HCT116 (cell line): Measurements from ENCODE around the gene ACOT12. TPM values are rescaled to one million over a fixed set of nuclear protein-coding genes. Genes with fewer than 3 reads are reported as not detected.

Experiments
- ATAC-seq: fragments of 200-7000 bp; cut with Tn5 transposase; 2 replicates; pipeline ENCODE4 v1.9.1; 2020; ENCODE audit warnings: mild to moderate bottlenecking, moderate library complexity
- BruUV-seq: library from RNA; stranded (reverse); fragments of 400-500 nt; replicated peaks from 2 replicates; lab custom pipeline; 2021; lab: Mats Ljungman, UMichigan
- CTCF ChIA-PET: fragments of 300-600 bp; sonication (Branson Sonifier 250); formaldehyde crosslinking; loops from one replicate; lab custom pipeline; 2021; ENCODE audit warnings: antibody characterized with exemption; lab: Charles Lee
- POLR2A ChIA-PET: fragments of 300-600, 350-600 bp; sonication (Branson Sonifier 250); formaldehyde crosslinking; loops from one replicate; lab custom pipeline; 2021; ENCODE audit warnings: antibody characterized with exemption; lab: Charles Lee
- RAD21 ChIA-PET, 2 experiments: fragments of 300-600 bp; sonication (Branson Sonifier 250); formaldehyde crosslinking; loops; one replicate each; lab custom pipeline; 2023; ENCODE audit warnings: low total read pairs in 2 of 2; ENCODE audit not compliant: uncharacterized antibody in 2 of 2, unreplicated experiment in 2 of 2, low non-redundant PET in 1 of 2; lab: Charles Lee
- DNase-seq: peaks from one replicate; pipeline ENCODE4 v3.0.0-alpha.2; 2010; ENCODE audit warnings: low read depth, low spot score
- H2AFZ ChIP-seq: fragments of 200-600 bp; shearing (Covaris generic), sonication (generic); 2 replicates; pipeline ENCODE4 v1.6.1; 2017; ENCODE audit warnings: low read depth, mixed run types, mixed read lengths, antibody characterized with exemption, low read length; ENCODE audit not compliant: poor library complexity, severe bottlenecking
- H3K27ac ChIP-seq: 2 replicates; pipeline ENCODE4 v1.5.1; 2012; ENCODE audit warnings: low read depth, low read length
- H3K27me3 ChIP-seq: fragments of 200-600 bp; sonication (generic); 2 replicates; pipeline ENCODE4 v1.6.1; 2016; ENCODE audit warnings: mixed run types, low read length, mixed read lengths; ENCODE audit not compliant: insufficient read depth
- H3K36me3 ChIP-seq, 2 experiments: fragments of 200-500 bp in 1 of 2; fragments of 200-600 bp in 1 of 2; sonication (Bioruptor generic) in 1 of 2; sonication (generic) in 1 of 2; 2 replicates each; pipeline versions ENCODE4 v1.5.1 to v1.6.1; 2014 to 2016; ENCODE audit warnings: low read length in 2 of 2, inconsistent platforms in 1 of 2, mixed read lengths in 1 of 2, mixed run types in 1 of 2; ENCODE audit not compliant: insufficient read depth in 2 of 2, control insufficient read depth in 1 of 2
- H3K4me1 ChIP-seq, 2 experiments: fragments of 200-600 bp in 1 of 2; sonication (generic) in 1 of 2; 2 replicates each; pipeline versions ENCODE4 v1.5.1 to v1.6.1; 2012 to 2017; ENCODE audit warnings: low read length in 2 of 2, inconsistent platforms in 1 of 2, mild to moderate bottlenecking in 1 of 2, mixed read lengths in 1 of 2, mixed run types in 1 of 2, moderate library complexity in 1 of 2; ENCODE audit not compliant: insufficient read depth in 2 of 2, control insufficient read depth in 1 of 2
- H3K4me2 ChIP-seq: fragments of 200-600 bp; sonication (generic); 2 replicates; pipeline ENCODE4 v1.6.1; 2017; ENCODE audit warnings: mixed run types, low read length, mixed read lengths
- H3K4me3 ChIP-seq, 2 experiments: fragments of 200-600 bp in 1 of 2; sonication (generic) in 1 of 2; replicated peaks in 1 of 2; 2 replicates each; pipeline ENCODE4 v1.5.1; 2011 to 2016; ENCODE audit warnings: low read length in 2 of 2, control low read depth in 1 of 2, low read depth in 1 of 2, mild to moderate bottlenecking in 1 of 2, mixed read lengths in 1 of 2, mixed run types in 1 of 2
- H3K79me2 ChIP-seq: fragments of 200-600 bp; sonication (generic); 2 replicates; pipeline ENCODE4 v1.6.1; 2017; ENCODE audit warnings: mild to moderate bottlenecking, mixed run types, low read length, moderate library complexity, mixed read lengths; ENCODE audit not compliant: insufficient read depth
- H3K9ac ChIP-seq: fragments of 200-600 bp; sonication (generic); 2 replicates; pipeline ENCODE4 v1.6.1; 2016; ENCODE audit warnings: low read length, mixed read lengths
- H3K9me2 ChIP-seq: fragments of 200-600 bp; sonication (generic), shearing (Covaris generic); 2 replicates; pipeline ENCODE4 v1.6.1; 2017; ENCODE audit warnings: mixed run types, mild to moderate bottlenecking, moderate library complexity; ENCODE audit not compliant: insufficient read depth
- H3K9me3 ChIP-seq, 2 experiments: fragments of 200-500 bp in 1 of 2; fragments of 200-600 bp in 1 of 2; sonication (Bioruptor generic) in 1 of 2; sonication (generic) in 1 of 2; 2 replicates each; pipeline ENCODE4 v1.6.1; 2014 to 2017; ENCODE audit warnings: low read length in 2 of 2, mixed read lengths in 2 of 2, inconsistent platforms in 1 of 2, low read depth in 1 of 2, mild to moderate bottlenecking in 1 of 2, mixed run types in 1 of 2, moderate library complexity in 1 of 2; ENCODE audit not compliant: control insufficient read depth in 1 of 2, insufficient read depth in 1 of 2
- H4K20me1 ChIP-seq: fragments of 200-600 bp; sonication (generic), shearing (Covaris generic); 2 replicates; pipeline ENCODE4 v1.6.1; 2017; ENCODE audit warnings: mixed run types, mild to moderate bottlenecking, moderate library complexity; ENCODE audit not compliant: insufficient read depth
- ATF3 ChIP-seq: IDR thresholded peaks from 2 replicates; pipeline ENCODE4 v1.6.1; 2012
- CTCF ChIP-seq, 3 experiments: fragments of 200-600 bp in 1 of 3; sonication (generic) in 1 of 3; IDR thresholded peaks in 2 of 3; conservative IDR thresholded peaks in 1 of 3; 2 replicates each; pipeline ENCODE4 v1.5.1; 2012 to 2017; ENCODE audit warnings: low read depth in 2 of 3, low read length in 2 of 3, antibody characterized with exemption in 1 of 3, borderline replicate concordance in 1 of 3, control low read depth in 1 of 3, mild to moderate bottlenecking in 1 of 3, mixed read lengths in 1 of 3, mixed run types in 1 of 3, moderate library complexity in 1 of 3; ENCODE audit not compliant: insufficient read depth in 1 of 3
- EGR1 ChIP-seq: IDR thresholded peaks from 2 replicates; pipeline ENCODE4 v1.6.1; 2012; ENCODE audit warnings: low read depth
- EZH2phosphoT487 ChIP-seq: fragments of 200-600 bp; IDR thresholded peaks from 2 replicates; pipeline ENCODE4 v1.6.1; 2018; ENCODE audit warnings: antibody characterized with exemption, borderline replicate concordance
- POLR2A ChIP-seq: IDR thresholded peaks from 2 replicates; pipeline ENCODE4 v1.7.0; 2011; ENCODE audit warnings: borderline replicate concordance; ENCODE audit not compliant: insufficient read depth, insufficient read length; ENCODE audit errors: extremely low read depth
- YY1 ChIP-seq: IDR thresholded peaks from 2 replicates; pipeline ENCODE4 v1.6.1; 2011; ENCODE audit warnings: low read length, low read depth, moderate library complexity, mild to moderate bottlenecking; ENCODE audit not compliant: insufficient replicate concordance; ENCODE audit errors: extremely low read depth
- ZBTB33 ChIP-seq: IDR thresholded peaks from 2 replicates; pipeline ENCODE4 v1.6.1; 2011; ENCODE audit warnings: mild to moderate bottlenecking, low read length, moderate library complexity; ENCODE audit not compliant: insufficient replicate concordance; ENCODE audit errors: extremely low read depth
- intact Hi-C: fragments of 100-400 bp; cut with micrococcal nuclease; formaldehyde crosslinking; loops from 2 replicates; pipeline ENCODE4 v1.10.0; 2022
- total RNA-seq: library from RNA; stranded (reverse); gene quantifications from one replicate; pipeline ENCODE4 v1.2.1, GENCODE V29; 2021; ENCODE audit not compliant: unreplicated experiment

The ACOT12 gene
- total RNA-seq, 1 experiment from 2014 or later: not detected

- ATAC-seq: no peak
- TF ChIP-seq ZBTB33 (no peak), EZH2phosphoT487 (no peak), EGR1 (no peak), CTCF (IDR thresholded peaks at IDR 0.05 in 2 of 3, conservative IDR thresholded peaks at IDR 0.05 in 1 of 3; ENCODE audit: borderline replicate concordance in 1 of 3, insufficient read depth in 1 of 3, low read depth in 2 of 3, low read length in 2 of 3) (no peak)
- TF ChIP-seq, all 23 proteins: peak for 0
- intact Hi-C loops: no loop called here
- Histone ChIP-seq H3K27ac (no peak overlapping the region), H3K4me1 (no peaks in the 10 kb centered on the region), H3K36me3 (no peaks in the 10 kb centered on the region), H3K9ac (no peak overlapping the region), H3K4me2 (no peak overlapping the region), H2AFZ (no peak overlapping the region), H3K4me3 (no peak overlapping the region), H3K9me3 (no peaks in the 10 kb centered on the region), H3K27me3 (no peaks in the 10 kb centered on the region), H4K20me1 (no peaks in the 10 kb centered on the region), H3K79me2 (no peaks in the 10 kb centered on the region), H3K9me2 (no peaks in the 10 kb centered on the region)
- no TSS peak for BruUV-seq
- POLR2A ChIA-PET: no interaction called here
- RAD21 ChIA-PET: no interaction called here
- CTCF ChIA-PET: no interaction called here
- no peak for DNase-seq
These were observed 4.9 kb downstream of the ACOT12 start for GRCh38 chr5:81389025-81389424.

- Histone ChIP-seq H3K4me2 (no peak overlapping the region), H3K9me3 (no peaks in the 10 kb centered on the region), H3K36me3 (no peaks in the 10 kb centered on the region), H3K79me2 (no peaks in the 10 kb centered on the region), H4K20me1 (no peaks in the 10 kb centered on the region), H2AFZ (no peak overlapping the region), H3K9me2 (no peaks in the 10 kb centered on the region), H3K27ac (no peak overlapping the region), H3K27me3 (no peaks in the 10 kb centered on the region), H3K4me1 (no peaks in the 10 kb centered on the region), H3K9ac (no peak overlapping the region), H3K4me3 (no peak overlapping the region)
- BruUV-seq: no TSS peak
- ATAC-seq: no peak
- CTCF ChIA-PET: no interaction called here
- POLR2A ChIA-PET: no interaction called here
- RAD21 ChIA-PET: no interaction called here
- intact Hi-C loops: no loop called here
- DNase-seq: no peak
- TF ChIP-seq ZBTB33 (no peak), POLR2A (no peak), YY1 (no peak), CTCF (IDR thresholded peaks at IDR 0.05 in 2 of 3, conservative IDR thresholded peaks at IDR 0.05 in 1 of 3; ENCODE audit: borderline replicate concordance in 1 of 3, insufficient read depth in 1 of 3, low read depth in 2 of 3, low read length in 2 of 3) (no peak), ATF3 (no peak)
These were observed 5.8 kb downstream of the ACOT12 start for GRCh38 chr5:81388169-81388568.
